Measurements from ENCODE around the gene CLEC11A.
"Not testable (repeated sequence)": the region's sequence is repeated elsewhere in the genome, so short reads cannot be mapped to it uniquely, and the experiment has no call there.

DNA sequence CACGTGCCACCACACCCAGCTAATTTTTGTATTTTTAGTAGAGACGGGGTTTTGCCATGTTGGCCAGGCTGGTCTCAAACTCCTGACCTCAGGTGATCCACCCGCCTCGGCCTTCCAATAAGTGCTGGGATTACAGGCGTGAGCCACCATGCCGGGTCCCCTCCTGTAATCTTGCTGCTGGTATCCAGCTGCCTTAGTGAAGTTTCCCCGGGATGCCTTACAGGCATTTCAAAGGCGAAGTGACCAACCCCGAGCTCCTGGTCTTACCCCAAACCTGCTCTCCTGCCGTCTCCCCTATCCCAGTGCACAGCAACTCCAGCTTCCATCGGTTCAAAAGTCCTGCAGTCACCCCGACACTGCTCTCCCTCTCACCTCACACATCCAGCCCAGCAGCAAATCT lies 43.6 kb downstream of the CLEC11A start:
- not testable (repeated sequence) for TF ChIP-seq CTCF (IDR thresholded peaks at IDR 0.05; ENCODE audit: borderline replicate concordance, extremely low read depth, low read length, poor library complexity, severe bottlenecking); EZH2 (IDR thresholded peaks at IDR 0.05; ENCODE audit: borderline replicate concordance, low read depth, low read length, severe bottlenecking)
